OCI-LY3 (cell line): ENCODE results near the gene SMCO2.

Experiments used
- H2AFZ ChIP-seq: fragments of 200-600, 300-600 bp; shearing (Covaris generic); 2 replicates; pipeline ENCODE4 v1.6.0; 2014; ENCODE audit warnings: antibody characterized with exemption, low read depth, low read length
- H3K27ac ChIP-seq: fragments of 200-600, 300-600 bp; sonication (generic); 2 replicates; pipeline ENCODE4 v1.5.1; 2014; ENCODE audit warnings: mild to moderate bottlenecking, low read length, moderate library complexity, mixed read lengths
- H3K27me3 ChIP-seq: fragments of 200-600, 300-600 bp; sonication (generic); 2 replicates; pipeline ENCODE4 v1.6.1; 2014; ENCODE audit warnings: low read depth, low read length, mixed read lengths
- H3K36me3 ChIP-seq: fragments of 200-600, 300-600 bp; sonication (generic); replicated peaks from 2 replicates; pipeline ENCODE3; 2014; ENCODE audit warnings: low read depth, low read length, mixed read lengths
- H3K4me1 ChIP-seq: fragments of 300-600, 200-600 bp; sonication (generic); 2 replicates; pipeline ENCODE4 v1.6.1; 2014; ENCODE audit warnings: low read length, mixed read lengths
- H3K4me2 ChIP-seq: fragments of 200-600, 300-600 bp; sonication (generic); 2 replicates; pipeline ENCODE4 v1.6.1; 2014; ENCODE audit warnings: low read length, mixed read lengths
- H3K4me3 ChIP-seq: fragments of 300-600, 200-600 bp; sonication (generic); 2 replicates; pipeline ENCODE4 v1.5.1; 2014; ENCODE audit warnings: antibody characterized with exemption, mild to moderate bottlenecking, low read length, moderate library complexity
- H3K79me2 ChIP-seq: fragments of 300-600, 200-600 bp; shearing (Covaris generic); 2 replicates; pipeline ENCODE4 v1.6.1; 2014; ENCODE audit warnings: mild to moderate bottlenecking, low read length, mixed read lengths
- H3K9ac ChIP-seq: fragments of 300-600, 200-600 bp; shearing (Covaris generic); 2 replicates; pipeline ENCODE4 v1.6.0; 2014; ENCODE audit warnings: mild to moderate bottlenecking, low read length, moderate library complexity
- H3K9me3 ChIP-seq: fragments of 200-600, 300-600 bp; shearing (Covaris generic); 2 replicates; pipeline ENCODE4 v1.6.1; 2014; ENCODE audit warnings: low read length, mixed read lengths; ENCODE audit not compliant: insufficient read depth
- H4K20me1 ChIP-seq: fragments of 200-600, 300-600 bp; sonication (generic); 2 replicates; pipeline ENCODE4 v1.6.1; 2016; ENCODE audit warnings: low read length, mixed read lengths; ENCODE audit not compliant: insufficient read depth
- CTCF ChIP-seq: fragments of 200-600, 300-600 bp; sonication (generic); IDR thresholded peaks from 2 replicates; pipeline ENCODE4 v1.5.1; 2014; ENCODE audit warnings: antibody characterized with exemption, low read length, low read depth
- EZH2phosphoT487 ChIP-seq: fragments of 200-600 bp; shearing (Covaris generic); IDR thresholded peaks from 2 replicates; pipeline ENCODE4 v1.6.1; 2018; ENCODE audit warnings: antibody characterized with exemption, mixed run types, low read depth

Gene SMCO2

GRCh38 chr12:27426743-27427487 lies 19.6 kb upstream of the SMCO2 start:
- TF ChIP-seq EZH2phosphoT487, result no peak
- TF ChIP-seq CTCF, result no peak
- no peaks in the 10 kb centered on the region for H3K79me2 ChIP-seq
- no peak overlapping the region for H3K9ac ChIP-seq
- H4K20me1 ChIP-seq, result no peaks in the 10 kb centered on the region
- no peaks in the 10 kb centered on the region for H3K27me3 ChIP-seq
- no peak overlapping the region for H3K4me3 ChIP-seq
- H3K4me2 ChIP-seq, result no peak overlapping the region
- H3K27ac ChIP-seq, result no peak overlapping the region
- H3K4me1 ChIP-seq, result no peaks in the 10 kb centered on the region
- peaks cover 5% of the 10 kb centered on the region for H3K36me3 ChIP-seq
- H2AFZ ChIP-seq, result no peak overlapping the region
- H3K9me3 ChIP-seq, result no peaks in the 10 kb centered on the region

- H2AFZ ChIP-seq, result no peak overlapping the region
- peaks cover 5% of the 10 kb centered on the region for H3K36me3 ChIP-seq
- H3K9me3 ChIP-seq, result no peaks in the 10 kb centered on the region
- H3K4me1 ChIP-seq, result no peaks in the 10 kb centered on the region
- H3K27ac ChIP-seq, result no peak overlapping the region
- no peak for TF ChIP-seq EZH2phosphoT487
- no peak for TF ChIP-seq CTCF
- H3K4me3 ChIP-seq, result no peak overlapping the region
- no peaks in the 10 kb centered on the region for H3K27me3 ChIP-seq
- H4K20me1 ChIP-seq, result no peaks in the 10 kb centered on the region
- no peak overlapping the region for H3K4me2 ChIP-seq
- no peak overlapping the region for H3K9ac ChIP-seq
- H3K79me2 ChIP-seq, result no peaks in the 10 kb centered on the region
Measured at GRCh38 chr12:27427824-27428223, 18.7 kb upstream of the SMCO2 start.

- Histone ChIP-seq H3K27me3 (no peaks in the 10 kb centered on the region), H3K4me3 (no peak overlapping the region), H3K79me2 (no peaks in the 10 kb centered on the region), H4K20me1 (no peaks in the 10 kb centered on the region), H3K27ac (no peak overlapping the region), H2AFZ (no peak overlapping the region), H3K36me3 (peaks cover 5% of the 10 kb centered on the region), H3K9me3 (no peaks in the 10 kb centered on the region), H3K9ac (no peak overlapping the region), H3K4me1 (no peaks in the 10 kb centered on the region), H3K4me2 (no peak overlapping the region)
- TF ChIP-seq EZH2phosphoT487 (no peak), CTCF (no peak)
Measured at GRCh38 chr12:27428466-27428865, 18.1 kb upstream of the SMCO2 start.

- Histone ChIP-seq H3K79me2 (no peaks in the 10 kb centered on the region), H3K4me2 (no peak overlapping the region), H4K20me1 (no peaks in the 10 kb centered on the region), H3K9ac (no peak overlapping the region), H3K27ac (no peak overlapping the region), H3K27me3 (no peaks in the 10 kb centered on the region), H3K4me3 (no peak overlapping the region), H3K4me1 (no peaks in the 10 kb centered on the region), H2AFZ (no peak overlapping the region), H3K36me3 (peaks cover 5% of the 10 kb centered on the region), H3K9me3 (no peaks in the 10 kb centered on the region)
- no peak for TF ChIP-seq CTCF
- no peak for TF ChIP-seq EZH2phosphoT487
Measured at GRCh38 chr12:27429606-27430005, 16.9 kb upstream of the SMCO2 start.
